Hematopoietic multipotent progenitor cell (in vitro differentiated cells): ENCODE data around the gene CCDC47. TPM values are rescaled to one million over a fixed set of nuclear protein-coding genes. Genes with fewer than 3 reads are reported as not detected.
"Not testable (repeated sequence)": the region's sequence is repeated elsewhere in the genome, so short reads cannot be mapped to it uniquely, and the experiment has no call there.

Experiments
- DNase-seq, 3 donors: peaks; one replicate each; pipeline ENCODE4 v3.0.0-alpha.2; 2011 to 2015; ENCODE audit warnings: low read depth in 2 of 3, low spot score in 2 of 3
- total RNA-seq: library from RNA; depleted of rRNA; stranded (reverse); fragments of >200 nt; gene quantifications from one replicate; pipeline ENCODE4 v1.2.3, GENCODE V29; 2012

Gene CCDC47, protein sequence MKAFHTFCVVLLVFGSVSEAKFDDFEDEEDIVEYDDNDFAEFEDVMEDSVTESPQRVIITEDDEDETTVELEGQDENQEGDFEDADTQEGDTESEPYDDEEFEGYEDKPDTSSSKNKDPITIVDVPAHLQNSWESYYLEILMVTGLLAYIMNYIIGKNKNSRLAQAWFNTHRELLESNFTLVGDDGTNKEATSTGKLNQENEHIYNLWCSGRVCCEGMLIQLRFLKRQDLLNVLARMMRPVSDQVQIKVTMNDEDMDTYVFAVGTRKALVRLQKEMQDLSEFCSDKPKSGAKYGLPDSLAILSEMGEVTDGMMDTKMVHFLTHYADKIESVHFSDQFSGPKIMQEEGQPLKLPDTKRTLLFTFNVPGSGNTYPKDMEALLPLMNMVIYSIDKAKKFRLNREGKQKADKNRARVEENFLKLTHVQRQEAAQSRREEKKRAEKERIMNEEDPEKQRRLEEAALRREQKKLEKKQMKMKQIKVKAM
- 25.3 TPM for total RNA-seq

DNA sequence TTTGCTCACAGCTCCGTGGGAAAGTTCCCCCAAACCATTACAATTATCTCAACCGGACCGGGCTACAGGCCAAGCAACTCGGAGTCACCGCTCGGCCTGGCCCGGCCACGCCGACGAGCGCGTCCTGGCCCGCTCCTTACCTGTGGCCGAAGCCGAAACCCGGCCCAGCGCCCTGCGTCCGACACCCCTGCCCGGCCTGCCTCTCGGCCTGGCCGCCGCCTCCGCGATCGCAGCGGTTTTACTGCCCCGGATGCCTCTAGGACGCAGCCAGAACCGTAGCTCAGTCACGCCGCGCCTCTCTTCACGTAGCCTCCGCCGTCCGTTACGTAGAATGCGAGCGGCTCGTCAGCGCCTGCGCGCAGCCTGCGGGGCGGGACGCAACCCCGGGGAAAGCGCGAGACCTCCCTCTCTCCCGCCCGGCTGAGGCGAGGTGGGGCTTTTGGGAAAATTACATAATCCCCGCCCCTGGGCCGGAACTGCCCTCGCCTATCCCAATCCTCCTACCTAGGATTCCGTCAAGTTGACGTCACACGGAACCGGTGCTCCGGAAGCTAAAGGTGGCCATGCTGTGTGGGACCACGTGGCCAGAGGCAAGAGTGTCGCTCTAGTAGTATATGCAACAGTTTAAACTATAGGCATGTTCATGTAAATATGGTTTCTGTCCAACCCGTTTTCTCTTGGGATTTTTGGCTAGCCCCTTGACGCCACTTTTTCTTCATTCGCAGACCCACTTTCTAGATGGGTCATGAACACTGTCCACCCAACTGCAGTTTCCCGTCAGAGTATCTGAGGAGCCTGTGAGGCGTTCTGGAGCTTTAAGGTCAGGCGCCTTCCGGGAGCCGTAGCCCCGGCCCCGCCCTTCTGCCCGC, at the start of gene CCDC47:
TSS of gene CCDC47 (minus strand) at position 326 of the 869 bp plus-strand sequence. CDS start 7,422 bp downstream, outside the sequence.
- DNase-seq = peak; percentile 95 to 100 (median 100)

DNA sequence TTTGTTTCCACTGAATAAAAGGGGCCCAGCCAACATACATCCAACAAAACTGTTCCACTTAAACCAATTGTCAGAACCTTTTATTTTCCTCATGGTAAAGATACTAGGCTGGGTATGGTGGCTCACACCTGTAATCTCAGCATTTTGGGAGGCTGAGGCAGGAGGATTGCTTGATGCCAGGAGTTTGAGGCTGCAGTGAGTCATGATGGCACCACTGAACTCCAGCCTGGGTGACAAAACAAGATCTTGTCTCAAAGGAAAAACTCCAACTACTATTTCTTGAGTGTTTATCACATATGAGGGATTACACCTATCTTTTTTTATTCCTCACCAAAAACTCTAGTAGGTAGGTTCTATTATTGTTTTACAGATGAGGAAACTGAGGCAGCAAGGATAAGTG, 49.1 kb upstream of the CCDC47 start:
- no peak for DNase-seq

- no peak for DNase-seq
Measured at GRCh38 chr17:63821804-63822203, 48.4 kb upstream of the CCDC47 start.

DNA sequence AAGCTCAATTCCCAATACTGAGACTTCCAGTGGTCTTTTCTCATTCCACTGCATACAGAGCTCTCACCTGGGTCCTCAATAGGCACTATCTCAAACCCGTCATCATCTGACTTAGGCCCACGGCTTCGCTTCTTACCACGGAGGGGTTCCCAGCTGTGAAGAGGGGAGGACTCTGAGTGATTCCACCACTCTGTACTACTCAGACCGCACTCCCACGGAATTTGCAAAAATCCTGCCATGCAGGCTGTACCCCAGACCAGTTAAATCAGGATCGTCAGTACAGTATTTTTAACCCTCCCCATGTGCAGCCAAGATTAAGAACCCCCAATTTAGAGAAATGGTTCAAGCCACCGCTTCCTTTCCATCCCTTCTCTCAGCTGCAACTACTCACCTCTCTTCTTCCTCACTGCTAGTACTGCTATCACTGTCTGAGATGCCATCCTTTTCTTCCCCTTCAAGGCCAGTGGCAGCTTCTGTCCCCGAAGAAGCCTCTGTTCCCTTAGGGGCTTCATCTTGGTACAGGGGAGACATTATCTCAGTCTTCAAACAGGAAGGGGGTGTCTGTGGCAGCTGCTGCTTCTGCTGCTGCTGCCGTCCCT, 47.7 kb upstream of the CCDC47 start:
- no peak for DNase-seq

DNA sequence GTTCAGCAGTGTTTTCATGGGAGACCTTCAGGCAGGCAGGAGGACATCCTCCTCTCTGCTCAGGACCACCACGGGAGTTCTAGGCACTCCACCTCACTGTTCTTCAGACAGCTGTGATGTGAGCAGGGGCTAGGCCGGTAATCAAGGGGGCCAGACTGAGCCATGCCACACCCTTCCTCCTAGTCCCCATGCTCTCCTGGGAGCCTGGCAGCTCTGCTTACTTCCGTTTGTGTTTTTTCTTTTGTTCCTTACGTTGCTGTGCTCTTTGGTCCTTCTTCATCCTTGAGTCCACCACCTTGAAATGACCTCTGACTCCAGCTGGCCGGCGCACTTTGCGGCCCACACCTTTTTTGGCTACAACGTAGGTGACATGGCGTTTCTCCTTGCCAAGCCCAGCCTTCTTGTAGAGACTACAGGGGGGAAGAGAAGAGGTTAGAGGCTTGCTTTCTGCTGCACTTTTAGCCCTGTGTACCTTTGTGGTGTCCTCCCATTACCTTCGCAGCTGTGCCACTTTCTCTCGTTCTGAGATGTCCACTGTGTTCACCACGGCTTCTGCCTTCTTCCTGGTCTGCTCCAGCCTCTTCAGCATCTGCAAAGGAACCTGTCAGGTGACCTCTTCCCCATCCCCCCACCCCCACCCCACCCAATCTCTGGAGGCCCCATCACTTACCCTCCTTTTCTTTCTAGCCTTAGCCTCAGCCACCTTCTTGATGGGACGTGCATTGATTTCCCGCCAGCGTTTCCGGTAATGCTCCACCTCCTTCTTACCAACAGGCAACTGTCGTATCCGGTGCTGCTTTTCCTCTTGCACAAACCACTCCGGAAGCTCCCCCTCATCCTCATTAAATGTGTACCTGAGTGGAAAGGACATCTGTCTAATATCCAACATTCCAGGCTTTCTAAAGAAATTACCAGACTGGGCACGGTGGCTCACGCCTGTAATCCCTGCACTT, 46.5 kb upstream of the CCDC47 start:
- DNase-seq = no peak

- DNase-seq = no peak
Measured at GRCh38 chr17:63819131-63819530, 45.7 kb upstream of the CCDC47 start.

DNA sequence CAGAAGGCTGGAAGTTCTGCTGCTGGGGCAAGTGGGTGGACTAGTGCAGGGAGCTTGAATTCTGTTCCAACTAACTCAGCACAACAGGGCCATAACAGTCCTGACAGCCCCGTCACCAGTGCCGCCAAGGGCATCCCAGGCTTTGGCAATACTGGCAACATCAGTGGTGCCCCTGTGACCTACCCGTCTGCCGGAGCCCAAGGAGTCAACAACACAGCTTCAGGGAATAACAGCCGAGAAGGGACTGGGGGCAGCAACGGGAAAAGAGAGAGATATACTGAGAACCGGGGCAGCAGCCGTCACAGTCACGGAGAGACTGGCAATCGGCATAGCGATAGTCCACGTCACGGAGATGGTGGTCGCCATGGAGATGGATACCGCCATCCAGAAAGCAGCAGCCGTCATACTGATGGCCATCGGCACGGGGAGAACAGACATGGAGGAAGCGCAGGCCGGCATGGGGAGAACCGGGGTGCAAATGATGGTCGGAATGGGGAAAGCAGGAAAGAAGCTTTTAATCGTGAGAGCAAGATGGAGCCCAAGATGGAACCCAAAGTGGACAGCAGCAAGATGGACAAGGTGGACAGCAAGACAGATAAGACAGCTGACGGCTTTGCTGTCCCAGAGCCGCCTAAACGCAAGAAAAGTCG, 44.5 kb upstream of the CCDC47 start:
- no peak for DNase-seq

- no peak for DNase-seq
Measured at GRCh38 chr17:63816669-63817068, 43.3 kb upstream of the CCDC47 start.

DNA sequence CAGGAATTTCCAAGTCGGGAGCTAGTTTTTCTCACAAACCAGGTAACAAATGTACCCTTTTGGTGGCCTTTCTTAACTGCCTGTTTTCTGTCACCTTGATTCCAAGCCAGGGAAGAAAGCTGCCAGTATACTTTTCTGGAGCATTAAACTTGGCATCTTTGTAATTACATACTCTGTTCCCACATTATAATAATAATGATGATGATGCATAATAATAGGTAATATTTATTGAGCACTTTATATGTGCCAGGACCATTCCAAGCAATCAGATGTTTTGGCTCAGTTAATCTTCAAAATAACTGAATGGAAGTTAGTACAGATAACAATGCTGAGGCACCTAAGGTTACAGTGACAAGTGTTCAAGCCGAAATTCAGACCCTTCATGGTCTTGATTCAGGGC, 42.7 kb upstream of the CCDC47 start:
- DNase-seq = no peak

- DNase-seq = no peak
Measured at GRCh38 chr17:63809970-63810369, 36.6 kb upstream of the CCDC47 start.

DNA sequence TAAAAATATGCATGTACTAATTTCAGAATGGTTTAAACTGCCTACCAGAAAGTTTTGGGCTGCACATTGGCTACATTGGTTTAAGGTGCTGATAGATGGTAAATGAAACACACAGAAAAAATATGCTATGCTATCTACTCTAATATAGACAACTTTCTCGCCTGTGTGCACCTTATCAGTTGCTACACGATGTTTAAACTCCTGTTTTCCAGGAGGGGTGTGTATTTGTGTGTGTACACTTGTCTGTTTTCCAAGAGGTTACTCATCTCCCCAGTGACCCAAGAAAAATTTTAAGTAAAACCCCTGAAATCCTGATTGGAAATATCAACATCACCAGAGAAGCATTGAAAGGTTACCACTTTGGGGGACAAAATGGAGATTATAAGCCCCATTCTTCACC, 32.2 kb upstream of the CCDC47 start:
- no peak for DNase-seq

DNA sequence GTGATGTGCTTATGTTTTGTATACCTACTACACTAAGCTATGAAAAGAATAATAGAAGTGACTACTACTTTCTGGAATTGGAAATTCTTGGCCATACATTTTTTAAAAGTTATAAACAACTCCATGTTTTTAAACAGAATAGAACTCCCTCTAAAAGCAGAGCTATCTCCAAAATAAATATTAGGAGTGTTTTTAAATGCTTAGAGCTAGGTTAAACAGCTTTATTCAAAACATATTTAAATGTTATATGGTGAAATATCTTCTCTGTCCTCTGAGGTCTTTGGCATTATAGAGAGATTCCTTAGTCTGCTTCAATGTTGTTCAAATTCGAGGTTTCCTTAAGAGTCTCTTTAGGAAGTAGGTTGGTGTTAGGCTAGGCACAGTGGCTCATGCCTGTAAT, 30.9 kb upstream of the CCDC47 start:
- DNase-seq = no peak

DNA sequence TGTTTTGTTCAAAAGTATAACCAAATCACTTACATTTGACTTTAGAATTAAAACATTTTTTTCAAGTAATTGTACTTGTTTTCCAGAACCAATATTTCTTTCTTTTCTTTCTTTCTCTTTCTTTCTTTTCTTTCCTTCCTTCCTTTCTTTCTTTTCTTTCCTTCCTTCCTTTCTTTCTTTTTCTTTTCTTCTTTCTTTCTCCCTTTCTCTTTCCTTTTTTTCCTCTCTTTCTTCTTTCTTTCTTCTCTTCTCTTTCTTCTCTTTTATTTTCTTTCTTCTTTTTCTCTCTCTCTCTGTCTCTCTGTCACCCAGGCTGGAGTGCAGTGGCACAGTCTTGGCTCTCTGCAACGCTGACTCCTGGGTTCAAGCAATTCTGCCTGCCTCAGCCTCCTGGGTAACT, 27.4 kb upstream of the CCDC47 start:
- no peak for DNase-seq

- DNase-seq = no peak
Measured at GRCh38 chr17:63798572-63799106, 25.2 kb upstream of the CCDC47 start.

DNA sequence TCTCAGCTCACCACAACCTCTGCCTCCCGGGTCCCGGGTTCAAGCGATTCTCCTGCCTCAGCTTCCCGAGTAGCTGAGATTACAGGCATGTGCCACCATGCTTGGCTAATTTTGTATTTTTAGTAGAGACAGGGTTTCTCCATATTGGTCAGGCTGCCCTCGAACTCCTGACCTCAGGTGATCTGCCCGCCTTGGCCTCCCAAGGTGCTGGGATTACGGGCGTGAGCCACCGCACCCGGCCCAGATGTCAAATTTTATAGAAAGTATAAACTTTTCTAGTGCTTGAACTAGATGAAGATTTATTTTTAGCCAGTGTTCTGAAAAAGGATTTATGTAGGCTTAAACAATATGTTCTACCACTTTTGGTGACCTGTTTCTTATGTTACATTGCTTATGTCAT, 23.0 kb upstream of the CCDC47 start:
- not testable (repeated sequence) for DNase-seq

DNA sequence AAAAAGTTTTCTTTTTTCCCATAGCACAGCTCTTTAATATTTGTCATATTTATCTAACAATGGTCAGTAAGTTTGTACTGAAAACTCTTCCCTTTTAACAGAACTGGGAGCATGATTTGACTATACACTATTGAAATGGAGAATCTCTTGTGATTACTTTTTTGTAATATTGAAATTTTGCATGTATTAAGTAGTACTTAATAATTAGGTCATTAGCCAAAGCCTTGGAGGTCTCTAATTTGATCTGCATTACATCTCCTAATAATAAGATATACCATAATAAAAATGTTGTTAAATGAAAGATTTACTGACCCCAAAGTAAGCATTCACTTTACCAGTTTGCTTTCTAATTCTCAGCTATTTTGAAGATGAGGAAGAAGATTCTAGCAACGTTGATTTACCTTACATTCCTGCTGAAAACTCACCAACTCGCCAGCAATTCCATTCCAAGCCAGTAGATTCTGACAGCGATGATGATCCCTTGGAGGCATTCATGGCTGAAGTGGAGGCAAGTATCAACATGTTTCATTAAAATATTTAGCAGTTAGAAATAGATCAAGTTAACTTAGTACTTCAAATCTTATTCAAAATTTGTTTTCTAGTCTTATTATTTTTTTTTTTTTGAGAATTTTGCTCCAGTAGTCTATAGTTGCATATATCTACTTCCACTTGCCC, 18.8 kb upstream of the CCDC47 start:
- no peak for DNase-seq

GRCh38 chr17:63790057-63790456, 16.7 kb upstream of the CCDC47 start:
- DNase-seq = no peak

DNA sequence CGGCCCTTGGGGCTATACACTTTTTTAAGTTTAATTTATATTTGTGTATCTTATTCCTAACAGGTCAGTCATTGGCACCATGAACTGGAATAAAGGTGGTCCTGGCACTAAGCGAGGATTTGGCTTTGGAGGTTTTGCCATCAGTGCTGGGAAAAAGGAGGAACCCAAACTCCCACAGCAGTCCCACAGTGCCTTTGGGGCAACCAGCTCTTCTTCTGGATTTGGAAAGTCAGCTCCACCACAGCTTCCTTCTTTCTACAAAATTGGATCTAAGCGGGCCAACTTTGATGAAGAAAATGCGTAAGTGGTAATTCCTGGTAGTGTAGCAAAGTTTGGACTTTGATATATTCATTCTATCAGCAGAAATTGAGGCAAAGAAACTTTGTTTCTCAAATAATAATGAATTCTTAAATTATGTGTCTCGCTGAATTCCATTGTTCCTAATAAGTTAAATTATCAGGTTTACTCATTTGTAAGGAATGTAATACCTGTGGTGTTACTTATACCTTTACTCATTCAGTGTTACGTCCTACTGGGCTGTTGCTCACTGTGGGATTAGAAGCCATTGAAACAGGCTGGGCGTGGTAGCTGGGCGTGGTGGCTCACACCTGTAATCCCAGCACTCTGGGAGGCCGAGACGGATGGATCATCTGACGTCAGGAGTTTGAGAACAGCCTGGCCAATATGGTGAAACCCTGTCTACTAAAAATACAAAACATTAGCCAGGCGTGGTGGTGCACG, 13.7 kb upstream of the CCDC47 start:
- DNase-seq = no peak
